GM18868 (cell line): Measurements from ENCODE around the gene PGA4.
"Not testable (repeated sequence)": the region's sequence is repeated elsewhere in the genome, so short reads cannot be mapped to it uniquely, and the experiment has no call there.

Experiments
- ATAC-seq: cut with Tn5 transposase; IDR thresholded peaks from one replicate; pipeline ENCODE4 v1.9.1; 2021; ENCODE audit warnings: mild to moderate bottlenecking, moderate library complexity; ENCODE audit not compliant: unreplicated experiment

The PGA4 gene

GRCh38 chr11:61248071-61248470 lies 25.9 kb downstream of the PGA4 start:
- not testable (repeated sequence) for ATAC-seq

GRCh38 chr11:61249201-61249600 lies 27.1 kb downstream of the PGA4 start:
- ATAC-seq: not testable (repeated sequence)

- ATAC-seq: not testable (repeated sequence)
These were observed 28.9 kb downstream of the PGA4 start for GRCh38 chr11:61250796-61251765.

GRCh38 chr11:61252332-61252731 lies 30.2 kb downstream of the PGA4 start:
- not testable (repeated sequence) for ATAC-seq

DNA sequence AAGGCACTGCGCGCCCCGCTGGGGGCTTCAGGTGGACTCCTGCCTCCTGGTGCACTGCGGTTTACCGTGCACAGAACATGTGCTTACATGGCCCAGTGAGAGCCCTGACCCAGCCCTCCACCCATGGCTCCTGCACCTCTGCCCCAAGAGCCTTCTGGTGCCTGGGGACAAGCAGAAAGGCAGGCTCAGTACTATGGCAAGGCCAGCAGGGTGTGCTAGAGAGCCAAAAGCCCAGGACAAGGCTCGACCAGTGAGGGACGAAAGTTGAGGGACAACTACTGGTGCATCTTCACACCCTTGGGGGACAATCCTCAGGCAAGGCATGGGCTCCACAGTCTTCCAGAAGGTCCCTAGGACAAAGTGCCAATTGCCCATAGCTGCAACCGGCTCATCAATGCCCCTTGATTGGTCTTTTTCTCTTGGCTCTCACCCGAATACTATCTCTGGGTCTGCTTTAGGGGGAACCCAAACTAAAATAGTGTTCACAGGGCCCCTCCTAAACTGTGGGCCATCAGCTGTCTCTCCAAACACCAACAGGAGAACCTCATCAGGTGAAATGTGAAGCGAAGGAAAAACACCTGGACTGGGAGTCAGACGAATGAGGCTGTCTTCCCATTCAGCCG lies 32.4 kb downstream of the PGA4 start:
- ATAC-seq: no peak

GRCh38 chr11:61256710-61257482 lies 34.7 kb downstream of the PGA4 start:
- ATAC-seq: no peak

DNA sequence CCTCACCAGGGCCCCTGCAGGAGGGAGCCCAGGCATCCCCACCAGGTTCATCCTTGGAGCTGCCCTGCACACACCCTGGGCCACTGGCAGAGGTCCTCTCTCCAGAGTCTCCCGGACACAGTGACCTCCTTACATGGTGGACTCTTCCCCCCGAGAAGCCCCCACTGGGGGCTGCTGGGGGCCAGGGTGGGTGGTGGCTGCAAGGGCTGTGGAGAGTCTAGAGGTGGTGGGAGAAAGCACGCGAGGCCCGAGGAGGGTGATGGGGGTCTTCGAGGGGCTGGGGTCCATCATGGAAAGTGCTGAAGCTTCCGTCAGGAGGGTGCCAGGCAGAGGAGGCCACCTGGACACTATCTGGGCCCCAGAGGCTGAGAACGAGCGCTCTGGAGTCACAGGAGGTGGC lies 36.4 kb downstream of the PGA4 start:
- ATAC-seq: no peak

GRCh38 chr11:61259363-61259762 lies 37.2 kb downstream of the PGA4 start:
- no peak for ATAC-seq

- ATAC-seq: no peak
These were observed 42.2 kb downstream of the PGA4 start for GRCh38 chr11:61264371-61264770.

DNA sequence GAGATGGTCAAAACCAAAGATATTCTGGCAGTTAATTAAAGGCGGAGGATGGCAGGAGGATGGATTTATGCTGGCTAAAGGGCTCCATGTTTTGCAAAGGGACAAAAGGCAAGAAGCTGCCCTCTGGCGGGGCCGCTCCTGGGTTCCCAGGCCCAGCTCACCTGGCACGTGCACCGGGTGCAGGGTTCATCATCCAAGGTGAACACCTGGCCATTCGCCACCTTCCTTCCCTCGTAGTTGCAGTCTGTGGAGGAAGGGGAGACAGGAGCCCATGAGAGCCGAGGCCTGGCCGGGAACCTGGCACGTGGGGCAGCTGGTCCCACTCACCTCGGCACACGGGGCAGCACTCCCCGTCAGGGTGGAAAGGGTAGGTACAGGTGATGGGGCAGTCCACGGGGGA lies 42.6 kb downstream of the PGA4 start:
- no peak for ATAC-seq

DNA sequence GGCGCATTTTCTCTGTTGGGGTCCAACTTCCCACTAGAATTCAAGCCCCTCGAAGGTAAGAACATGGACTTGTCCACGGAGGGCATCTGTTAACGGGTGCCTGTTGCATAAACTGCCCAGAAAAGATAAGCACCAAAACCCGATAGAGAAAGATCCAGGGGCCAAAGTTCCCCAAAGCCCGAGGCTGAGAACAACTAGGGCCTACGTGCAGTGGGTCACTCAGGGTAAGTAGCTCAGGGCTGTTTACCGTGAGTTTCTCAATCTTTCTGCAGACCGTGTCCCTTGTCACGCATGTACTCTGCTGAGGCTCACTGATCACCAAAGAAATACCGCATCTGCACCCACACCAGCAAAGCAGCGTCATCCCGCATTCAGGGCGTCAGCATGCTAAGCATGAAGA lies 43.2 kb downstream of the PGA4 start:
- no peak for ATAC-seq

GRCh38 chr11:61266602-61267001 lies 44.5 kb downstream of the PGA4 start:
- no peak for ATAC-seq

GRCh38 chr11:61267437-61267841 lies 45.3 kb downstream of the PGA4 start:
- no peak for ATAC-seq

- no peak for ATAC-seq
These were observed 46.6 kb downstream of the PGA4 start for GRCh38 chr11:61268588-61269250.

DNA sequence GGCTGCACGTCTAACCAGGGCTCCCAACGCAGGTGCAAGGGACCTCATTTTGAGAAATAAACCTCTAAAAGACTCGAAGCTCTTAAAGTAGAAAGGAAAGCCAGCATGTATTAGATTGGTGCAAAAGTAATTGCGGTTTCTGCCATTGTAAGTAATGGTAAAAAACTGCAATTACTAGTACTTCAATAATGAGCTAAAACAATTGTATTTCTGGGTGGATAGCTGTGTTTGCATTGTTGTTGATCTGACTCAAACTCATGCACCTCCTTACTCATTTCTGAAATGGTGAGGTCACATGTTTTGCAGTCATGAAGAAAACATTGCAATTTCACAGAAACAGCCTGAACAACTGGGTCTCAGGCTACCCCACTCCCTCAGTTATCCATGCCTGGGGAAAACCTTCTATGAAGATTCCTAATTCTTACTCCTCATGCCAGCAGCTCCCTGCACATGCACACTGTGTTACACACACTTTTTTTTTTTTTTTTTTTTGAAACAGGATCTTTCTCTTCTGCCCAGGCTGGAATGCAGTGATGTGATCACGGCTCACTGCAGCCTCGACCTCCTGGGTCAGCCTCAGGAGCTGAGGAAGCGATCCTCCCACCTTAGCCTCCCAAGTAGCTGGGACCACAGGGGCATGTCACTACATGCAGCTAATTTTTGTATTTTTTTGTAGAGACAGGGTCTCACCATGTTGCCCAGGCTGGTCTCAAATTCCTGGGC lies 48.4 kb downstream of the PGA4 start:
- no peak for ATAC-seq

- no peak for ATAC-seq
These were observed 50.6 kb downstream of the PGA4 start for GRCh38 chr11:61272731-61273130.

GRCh38 chr11:61273178-61274078 lies 51.3 kb downstream of the PGA4 start:
- ATAC-seq: no peak

DNA sequence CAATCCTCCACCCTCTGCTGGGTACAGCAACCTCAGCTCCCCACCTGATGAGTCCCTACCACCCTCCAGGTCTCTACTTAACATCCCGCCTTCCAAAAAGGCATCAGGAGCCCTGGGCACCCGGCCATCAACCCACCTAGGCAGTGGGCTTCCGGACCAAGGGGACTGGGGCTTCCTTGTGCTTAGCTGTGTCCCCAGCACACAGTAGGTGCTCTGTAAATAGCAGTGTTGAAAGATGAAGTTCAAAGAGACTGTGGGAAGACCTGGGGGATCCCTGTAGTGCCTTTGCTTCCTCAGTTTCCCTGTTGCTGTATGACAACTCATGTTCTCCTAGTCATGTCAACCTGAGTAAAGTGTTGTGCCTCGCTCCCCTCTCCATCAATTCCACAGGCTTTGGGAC lies 51.9 kb downstream of the PGA4 start:
- no peak for ATAC-seq

GRCh38 chr11:61275191-61275590 lies 53.0 kb downstream of the PGA4 start:
- no peak for ATAC-seq
